ENCODE data around the gene RAD51B. TPM values are rescaled to one million over a fixed set of nuclear protein-coding genes. Genes with fewer than 3 reads are reported as not detected.
A peak's percentile ranks its signal among the peaks of the same experiment; 100 is the strongest.

Gene RAD51B
- total and polyA plus RNA-seq, 9 of the 15 experiments (the other 6 are each of a cell fraction or from before 2014, with no cell fraction given): 8.5 to 17.3 (median 11.3) TPM

DNA sequence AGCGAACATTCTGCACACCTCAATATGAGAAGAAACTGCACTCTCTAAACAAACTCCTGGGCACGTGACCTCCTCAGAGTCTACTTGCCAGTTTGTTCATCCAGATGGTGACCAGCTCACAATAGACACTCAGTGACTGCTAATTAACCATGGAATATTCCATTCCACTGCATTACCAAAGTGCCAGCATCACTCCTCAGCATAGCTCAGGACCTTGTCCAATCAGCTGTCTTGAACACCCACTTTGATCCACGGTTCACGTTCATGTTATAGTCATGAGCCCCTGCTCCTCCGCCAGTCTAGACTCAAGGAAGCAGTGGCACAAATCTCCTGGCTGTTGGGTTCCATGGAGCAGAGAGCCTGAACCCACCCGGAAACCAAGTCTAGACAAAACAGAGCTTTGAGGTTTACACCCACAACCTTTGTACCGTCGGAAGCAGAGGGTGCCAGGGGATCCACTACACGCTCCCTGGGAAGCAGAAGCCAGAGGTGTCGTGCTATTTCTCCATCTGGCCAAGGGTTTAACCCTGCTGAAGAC is 688.0 kb downstream of the RAD51B start:
- H3K9me3 ChIP-seq (replicated peaks; ENCODE audit: control insufficient read depth, insufficient read depth, low read depth, low read length): no peaks in the 10 kb centered on the region
- no peak overlapping the region for H3K4me2 ChIP-seq (ENCODE audit: insufficient read depth, low read length)
- no peaks in the 10 kb centered on the region for H3K4me1 ChIP-seq (replicated peaks in 1 of 2; ENCODE audit: control insufficient read depth in 2 of 2, insufficient read depth in 2 of 2, low read length in 2 of 2)
- no peak for TF ChIP-seq FOXO4 (CRISPR knock-in tag; IDR thresholded peaks at IDR 0.05)
- TF ChIP-seq, protein P1, sequence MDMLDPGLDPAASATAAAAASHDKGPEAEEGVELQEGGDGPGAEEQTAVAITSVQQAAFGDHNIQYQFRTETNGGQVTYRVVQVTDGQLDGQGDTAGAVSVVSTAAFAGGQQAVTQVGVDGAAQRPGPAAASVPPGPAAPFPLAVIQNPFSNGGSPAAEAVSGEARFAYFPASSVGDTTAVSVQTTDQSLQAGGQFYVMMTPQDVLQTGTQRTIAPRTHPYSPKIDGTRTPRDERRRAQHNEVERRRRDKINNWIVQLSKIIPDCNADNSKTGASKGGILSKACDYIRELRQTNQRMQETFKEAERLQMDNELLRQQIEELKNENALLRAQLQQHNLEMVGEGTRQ (CRISPR knock-in tag; IDR thresholded peaks at IDR 0.05): peak; percentile 11; the same call in 1 of the 2 replicates
- H3K27me3 ChIP-seq (ENCODE audit: control insufficient read depth in 2 of 2, insufficient read depth in 2 of 2, low read length in 2 of 2): no peaks in the 10 kb centered on the region
- ATAC-seq: no peak
- H3K27ac ChIP-seq (ENCODE audit: extremely low read depth, low read depth, low read length): no peak overlapping the region
- H3K79me2 ChIP-seq (ENCODE audit: control insufficient read depth, insufficient read depth, low read length): no peaks in the 10 kb centered on the region
- POLR2A ChIA-PET: no interaction called here
- no peak for FAIRE-seq
- no peak overlapping the region for H3K9ac ChIP-seq (ENCODE audit: insufficient read depth in 1 of 2, low read depth in 2 of 2, low read length in 2 of 2)
- in situ Hi-C loops (cut with MboI): no loop called here
- 25% methylated on average over 9 of the region's 10 CpGs for WGBS (ENCODE audit: insufficient coverage, low coverage, missing lambda C conversion rate)
- H3K4me3 ChIP-seq: no peak overlapping the region
- no peak overlapping the region for H2AFZ ChIP-seq (ENCODE audit: low read depth, low read length)
- H3K36me3 ChIP-seq (ENCODE audit: control insufficient read depth, insufficient read depth, low read length): no peaks in the 10 kb centered on the region
- H4K20me1 ChIP-seq (replicated peaks; ENCODE audit: control insufficient read depth, insufficient read depth, low read length): no peaks in the 10 kb centered on the region
- no TSS peak for BruUV-seq (replicated peaks)
- no peaks in the 10 kb centered on the region for H3K9me1 ChIP-seq (ENCODE audit: control insufficient read depth, insufficient read depth, low read length)
- CTCF ChIA-PET (ENCODE audit: low intra/inter-chr PET ratio): no interaction called here
- no peak for DNase-seq (ENCODE audit: extremely low read depth in 1 of 4, low spot score in 3 of 4)
- intact Hi-C loops (cut with micrococcal nuclease): no loop called here

GRCh38 chr14:68508581-68508980 is 689.0 kb downstream of the RAD51B start:
- H3K36me3 ChIP-seq (ENCODE audit: control insufficient read depth, insufficient read depth, low read length): no peaks in the 10 kb centered on the region
- WGBS (ENCODE audit: insufficient coverage, low coverage, missing lambda C conversion rate): 58% methylated on average over 1 of the region's 2 CpGs
- no peak overlapping the region for H3K27ac ChIP-seq (ENCODE audit: extremely low read depth, low read depth, low read length)
- no TSS peak for BruUV-seq (replicated peaks)
- ChIA-PET CTCF (ENCODE audit: low intra/inter-chr PET ratio) (no interaction called here), POLR2A (no interaction called here)
- no peak overlapping the region for H3K4me3 ChIP-seq
- no peaks in the 10 kb centered on the region for H3K9me1 ChIP-seq (ENCODE audit: control insufficient read depth, insufficient read depth, low read length)
- no peaks in the 10 kb centered on the region for H3K4me1 ChIP-seq (replicated peaks in 1 of 2; ENCODE audit: control insufficient read depth in 2 of 2, insufficient read depth in 2 of 2, low read length in 2 of 2)
- H4K20me1 ChIP-seq (replicated peaks; ENCODE audit: control insufficient read depth, insufficient read depth, low read length): no peaks in the 10 kb centered on the region
- no peaks in the 10 kb centered on the region for H3K79me2 ChIP-seq (ENCODE audit: control insufficient read depth, insufficient read depth, low read length)
- no peak for ATAC-seq
- no peak overlapping the region for H2AFZ ChIP-seq (ENCODE audit: low read depth, low read length)
- no peak for TF ChIP-seq RBM14 (IDR thresholded peaks at IDR 0.05; ENCODE audit: borderline replicate concordance, insufficient read depth, low read depth, low read length)
- no peak for TF ChIP-seq ZNF696 (CRISPR knock-in tag; conservative IDR thresholded peaks at IDR 0.05)
- TF ChIP-seq GABPA (tag; conservative IDR thresholded peaks at IDR 0.05; ENCODE audit: low read depth): no peak
- no peak for TF ChIP-seq CTBP1 (IDR thresholded peaks at IDR 0.05; ENCODE audit: borderline replicate concordance)
- no peak for TF ChIP-seq RBM25 (IDR thresholded peaks at IDR 0.05; ENCODE audit: low read depth, low read length, severe bottlenecking)
- TF ChIP-seq GABPB2 (CRISPR knock-in tag; conservative IDR thresholded peaks at IDR 0.05): no peak
- no peak for TF ChIP-seq RHOXF2B (CRISPR knock-in tag; conservative IDR thresholded peaks at IDR 0.05)
- no peak for TF ChIP-seq ZEB2 (IDR thresholded peaks at IDR 0.05)
- intact Hi-C loops (cut with micrococcal nuclease) (no loop called here), in situ Hi-C loops (cut with MboI) (no loop called here)
- H3K9ac ChIP-seq (ENCODE audit: insufficient read depth in 1 of 2, low read depth in 2 of 2, low read length in 2 of 2): no peak overlapping the region
- H3K27me3 ChIP-seq (ENCODE audit: control insufficient read depth in 2 of 2, insufficient read depth in 2 of 2, low read length in 2 of 2): no peaks in the 10 kb centered on the region
- FAIRE-seq: no peak
- H3K4me2 ChIP-seq (ENCODE audit: insufficient read depth, low read length): no peak overlapping the region
- no peaks in the 10 kb centered on the region for H3K9me3 ChIP-seq (replicated peaks; ENCODE audit: control insufficient read depth, insufficient read depth, low read depth, low read length)
- DNase-seq (ENCODE audit: extremely low read depth in 1 of 4, low spot score in 3 of 4): no peak

Measured in K562 (cell line).